Sigmoid colon (tissue), 7 donors: Measurements from ENCODE around the gene FFAR4. TPM values are rescaled to one million over a fixed set of nuclear protein-coding genes. Genes with fewer than 3 reads are reported as not detected.
A peak's percentile ranks its signal among the peaks of the same experiment; 100 is the strongest.

Experiments
- DNase-seq: peaks from one replicate; pipeline ENCODE4 v3.0.0-alpha.2; 2019
- H3K27ac ChIP-seq, 4 donors: fragments of 200-600 bp; sonication (generic); one replicate each; pipeline ENCODE4 v1.5.1; 2016 to 2019; ENCODE audit warnings: mild to moderate bottlenecking in 1 of 4
- H3K27me3 ChIP-seq, 3 donors: fragments of 200-600 bp; sonication (generic); one replicate each; pipeline ENCODE4 v1.5.1; 2019; ENCODE audit warnings: mild to moderate bottlenecking in 1 of 3
- H3K36me3 ChIP-seq, 4 donors: fragments of 200-600 bp; sonication (generic); one replicate each; pipeline ENCODE4 v1.5.1; 2016 to 2019
- H3K4me1 ChIP-seq, 4 donors: fragments of 200-600 bp; sonication (generic); one replicate each; pipeline ENCODE4 v1.5.1; 2017 to 2019
- H3K4me3 ChIP-seq, 4 donors: fragments of 200-600 bp; sonication (generic); one replicate each; pipeline ENCODE4 v1.5.1; 2017 to 2019; ENCODE audit warnings: mild to moderate bottlenecking in 2 of 4, moderate library complexity in 1 of 4
- H3K9me3 ChIP-seq, 4 donors: fragments of 200-600 bp in 3 of 4; sonication (generic) in 3 of 4; one replicate each; pipeline versions ENCODE4 v1.5.1 to v1.6.1; 2013 to 2019
- EP300 ChIP-seq, 4 donors: sonication (generic); formaldehyde crosslinking; IDR thresholded peaks; one replicate each; pipeline ENCODE4 v1.6.1; 2017; ENCODE audit warnings: antibody characterized with exemption in 4 of 4
- POLR2A ChIP-seq, 2 donors: fragments of 450-650 bp; IDR thresholded peaks; one replicate each; pipeline ENCODE4 v1.6.1; 2016; ENCODE audit warnings: antibody characterized with exemption in 2 of 2, mild to moderate bottlenecking in 2 of 2, moderate library complexity in 2 of 2
- POLR2AphosphoS5 ChIP-seq, 4 donors: sonication (generic); formaldehyde crosslinking; IDR thresholded peaks; one replicate each; pipeline ENCODE4 v1.6.1; 2017; ENCODE audit warnings: antibody characterized with exemption in 4 of 4
- WGBS, 2 donors: extraction: QIAGEN DNeasy Blood & Tissue Kit; methylation state at CpG; one replicate each; pipeline ENCODE4 v1.1.7; 2013; 5-methylcytosine and 5-hydroxymethylcytosine counted together
- intact Hi-C: fragments of 100-400 bp; cut with DNase I; formaldehyde crosslinking; loops from one replicate; pipeline ENCODE4 v1.15.1; 2023
- polyA plus RNA-seq, 3 donors: library from polyadenylated mRNA; stranded (reverse); fragments of 200-250 nt; gene quantifications; one replicate each; pipeline ENCODE4 v1.2.3, GENCODE V29; 2013
- total RNA-seq, 4 donors: library from RNA; depleted of rRNA; stranded (reverse); fragments of >200 nt; gene quantifications; one replicate each; pipeline ENCODE4 v1.1.0, GENCODE V29; 2016
- TF ChIP-seq, protein P1 (sequence below), 4 experiments: fragments of 450-650 bp in 3 of 4; fragments of 200-600 bp in 1 of 4; IDR thresholded peaks; one replicate each; pipeline ENCODE4 v1.5.1; 2016 to 2019; ENCODE audit warnings: antibody characterized with exemption in 4 of 4, mild to moderate bottlenecking in 3 of 4, moderate library complexity in 2 of 4
- donor health status: healthy with polysubstance abuse.
- donor health status: Bipolar disorder and iron deficiency.
- donor health status: healthy.

The FFAR4 gene
- total and polyA plus RNA-seq, 7 donors: 0.36 to 17.9 (median 3.3) TPM; not detected in 1

DNA sequence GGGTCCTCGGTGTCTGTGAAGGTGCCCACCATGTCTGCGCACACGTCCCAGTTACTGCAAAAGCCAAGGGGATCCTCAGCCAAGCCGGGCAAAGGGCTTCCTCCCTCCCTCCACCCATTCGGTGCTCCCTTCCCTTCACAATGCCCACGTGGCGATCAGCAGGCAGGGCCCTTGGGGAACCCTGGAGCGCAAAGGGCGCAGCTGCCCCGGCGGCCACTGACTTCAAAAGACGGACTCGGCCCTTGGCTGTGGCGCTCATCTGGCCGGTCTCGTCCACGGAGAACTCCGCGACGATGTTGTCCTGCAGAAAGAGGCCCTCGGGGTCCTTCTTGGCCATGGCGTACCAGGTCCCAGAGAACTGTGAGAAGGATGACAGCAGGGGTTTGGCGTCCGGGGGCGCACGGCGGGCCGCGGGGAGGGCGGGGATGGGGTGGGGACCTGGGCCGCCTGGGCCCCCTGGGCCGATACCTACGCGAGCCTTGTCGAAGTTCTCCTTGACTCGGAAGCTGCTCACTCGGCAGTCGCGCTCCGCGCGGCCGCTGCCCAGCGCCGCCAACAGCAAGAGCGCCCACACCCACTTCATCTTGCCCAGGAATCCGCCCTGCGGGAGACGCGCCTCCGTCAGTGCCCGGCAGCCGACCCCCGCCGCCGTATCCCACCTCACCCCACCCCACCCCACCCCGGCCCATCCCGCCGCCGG lies 34.1 kb downstream of the FFAR4 start:
- Histone ChIP-seq H3K9me3 (no peaks in the 10 kb centered on the region), H3K36me3 (no peaks in the 10 kb centered on the region), H3K4me1 (peaks cover 0 to 16% (median 12%) of the 10 kb centered on the region in 4 donors), H3K27me3 (peaks cover 12 to 54% (median 32%) of the 10 kb centered on the region in 3 donors), H3K4me3 (peak overlapping the region in 3 of 4 donors; percentile 31 to 42 (median 41)), H3K27ac (no peak overlapping the region)
- TF ChIP-seq POLR2A (IDR thresholded peaks at IDR 0.05) (no peak), POLR2AphosphoS5 (IDR thresholded peaks at IDR 0.05) (no peak), EP300 (IDR thresholded peaks at IDR 0.05) (no peak)
- TF ChIP-seq, protein P1, sequence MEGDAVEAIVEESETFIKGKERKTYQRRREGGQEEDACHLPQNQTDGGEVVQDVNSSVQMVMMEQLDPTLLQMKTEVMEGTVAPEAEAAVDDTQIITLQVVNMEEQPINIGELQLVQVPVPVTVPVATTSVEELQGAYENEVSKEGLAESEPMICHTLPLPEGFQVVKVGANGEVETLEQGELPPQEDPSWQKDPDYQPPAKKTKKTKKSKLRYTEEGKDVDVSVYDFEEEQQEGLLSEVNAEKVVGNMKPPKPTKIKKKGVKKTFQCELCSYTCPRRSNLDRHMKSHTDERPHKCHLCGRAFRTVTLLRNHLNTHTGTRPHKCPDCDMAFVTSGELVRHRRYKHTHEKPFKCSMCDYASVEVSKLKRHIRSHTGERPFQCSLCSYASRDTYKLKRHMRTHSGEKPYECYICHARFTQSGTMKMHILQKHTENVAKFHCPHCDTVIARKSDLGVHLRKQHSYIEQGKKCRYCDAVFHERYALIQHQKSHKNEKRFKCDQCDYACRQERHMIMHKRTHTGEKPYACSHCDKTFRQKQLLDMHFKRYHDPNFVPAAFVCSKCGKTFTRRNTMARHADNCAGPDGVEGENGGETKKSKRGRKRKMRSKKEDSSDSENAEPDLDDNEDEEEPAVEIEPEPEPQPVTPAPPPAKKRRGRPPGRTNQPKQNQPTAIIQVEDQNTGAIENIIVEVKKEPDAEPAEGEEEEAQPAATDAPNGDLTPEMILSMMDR (IDR thresholded peaks at IDR 0.05): no peak
- WGBS, 2 donors: 14 to 16% methylated on average over 60 of the region's 60 CpGs
- intact Hi-C loops: no loop called here
- DNase-seq: no peak

DNA sequence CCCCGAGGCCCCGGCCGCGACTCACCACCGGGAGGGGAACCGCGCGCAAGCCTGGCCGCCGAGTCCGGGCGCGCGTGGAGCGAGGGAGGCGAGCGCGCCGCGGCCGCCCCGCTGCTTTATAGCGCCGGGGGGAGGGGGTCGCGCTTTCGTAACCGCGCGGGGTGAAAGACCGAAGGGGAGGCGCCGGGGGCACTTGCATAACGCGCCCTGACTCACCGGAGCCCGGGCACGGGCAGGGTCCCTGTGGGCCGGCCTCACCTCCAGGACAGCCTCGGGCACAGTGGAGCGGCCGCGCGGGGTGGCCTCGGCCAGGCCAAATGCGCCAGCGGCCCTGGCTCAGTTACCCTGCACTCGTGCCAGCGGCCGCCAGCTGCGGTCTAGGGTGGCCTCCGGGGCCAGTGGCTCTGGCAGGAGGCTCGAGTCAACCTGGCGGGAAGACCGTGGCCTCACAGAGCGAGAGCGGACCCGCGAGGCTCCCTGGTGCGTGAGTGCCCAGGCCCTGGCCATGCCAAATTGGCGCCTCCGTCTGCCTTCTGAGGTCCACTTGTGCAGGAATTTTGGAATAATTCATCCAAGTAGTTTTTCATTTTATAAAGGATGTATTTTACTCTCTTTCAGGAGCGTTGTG lies 34.8 kb downstream of the FFAR4 start, which contains the start of gene RBP4:
Gene RBP4, minus strand, starts transcription at position 90 of the 628 bp plus-strand sequence. CDS start 207 bp downstream, outside the sequence.
- DNase-seq: no peak
- peak within 1 kb of the TSS in 3 of 4 donors; percentile 31 to 42 (median 41) for H3K4me3 ChIP-seq
- intact Hi-C loops: no loop called here
- H3K36me3 ChIP-seq: no peaks in the 10 kb centered on the region
- no peak within 1 kb of the TSS for H3K27ac ChIP-seq
- H3K4me1 ChIP-seq: peaks cover 0 to 16% (median 12%) of the 10 kb centered on the region in 4 donors
- H3K9me3 ChIP-seq: no peaks in the 10 kb centered on the region
- peaks cover 12 to 54% (median 32%) of the 10 kb centered on the region in 3 donors for H3K27me3 ChIP-seq
- no peak for TF ChIP-seq POLR2A (IDR thresholded peaks at IDR 0.05)
- TF ChIP-seq EP300 (IDR thresholded peaks at IDR 0.05): no peak
- WGBS, 2 donors: 1 to 2% methylated on average over 63 of the region's 63 CpGs

DNA sequence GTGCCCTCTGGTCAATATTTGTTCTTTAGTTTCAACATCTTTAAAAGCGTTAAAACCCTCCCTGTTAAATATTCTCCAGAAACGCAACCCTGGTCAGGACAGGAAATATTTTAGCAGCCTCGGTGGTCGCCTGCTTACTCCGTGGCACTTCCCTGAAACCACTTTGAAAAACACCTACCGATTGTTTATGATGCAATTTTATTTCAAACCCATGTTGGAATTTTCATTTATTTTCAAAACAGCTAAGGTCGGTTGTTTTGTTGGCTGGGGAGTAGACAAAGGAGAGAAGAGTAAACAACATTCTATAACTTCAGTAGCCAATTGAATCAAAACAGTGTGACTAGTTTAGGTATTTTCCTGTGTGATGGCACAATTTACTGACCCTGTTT lies 35.3 kb downstream of the FFAR4 start:
- Histone ChIP-seq H3K27me3 (peaks cover 12 to 54% (median 32%) of the 10 kb centered on the region in 3 donors), H3K36me3 (no peaks in the 10 kb centered on the region), H3K4me3 (no peak overlapping the region), H3K27ac (no peak overlapping the region), H3K4me1 (peaks cover 0 to 16% (median 12%) of the 10 kb centered on the region in 4 donors), H3K9me3 (no peaks in the 10 kb centered on the region)
- intact Hi-C loops: no loop called here
- TF ChIP-seq, protein P1 (IDR thresholded peaks at IDR 0.05): no peak
- TF ChIP-seq POLR2A (IDR thresholded peaks at IDR 0.05) (no peak), EP300 (IDR thresholded peaks at IDR 0.05) (no peak), POLR2AphosphoS5 (IDR thresholded peaks at IDR 0.05) (no peak)
- 3 to 6% methylated on average over 7 of the region's 7 CpGs for WGBS, 2 donors
- no peak for DNase-seq

DNA sequence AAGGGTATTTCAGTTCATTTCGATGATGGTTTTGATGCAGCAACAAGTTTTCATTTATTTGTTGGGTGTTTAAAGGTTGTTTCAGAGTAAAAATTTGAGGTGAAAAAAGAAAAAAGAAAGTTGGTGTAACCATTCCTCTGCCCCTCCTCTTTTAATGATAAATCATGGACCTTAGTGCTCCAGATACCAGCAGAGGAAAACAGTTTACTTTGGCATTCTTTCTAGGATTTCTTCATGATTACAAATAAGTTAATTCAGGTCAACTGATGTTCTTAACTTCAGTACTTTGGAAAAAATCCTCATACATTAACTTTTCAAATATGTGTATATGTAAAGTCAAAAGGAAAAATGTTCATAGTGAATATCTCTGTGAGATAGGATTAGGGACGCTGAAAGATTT lies 36.6 kb downstream of the FFAR4 start:
- intact Hi-C loops: no loop called here

More for the DNA sequence above, 36.6 kb downstream of the FFAR4 start:
- no peak overlapping the region for H3K27ac ChIP-seq
- peaks cover 0 to 16% (median 12%) of the 10 kb centered on the region in 4 donors for H3K4me1 ChIP-seq
- no peaks in the 10 kb centered on the region for H3K9me3 ChIP-seq
- TF ChIP-seq, protein P1 (IDR thresholded peaks at IDR 0.05): no peak
- TF ChIP-seq POLR2AphosphoS5 (IDR thresholded peaks at IDR 0.05) (no peak), EP300 (IDR thresholded peaks at IDR 0.05) (no peak), POLR2A (IDR thresholded peaks at IDR 0.05) (no peak)
- peaks cover 12 to 54% (median 32%) of the 10 kb centered on the region in 3 donors for H3K27me3 ChIP-seq
- H3K4me3 ChIP-seq: no peak overlapping the region
- no peaks in the 10 kb centered on the region for H3K36me3 ChIP-seq
- 93 to 96% methylated on average over 2 of the region's 2 CpGs for WGBS, 2 donors
- no peak for DNase-seq
